ENCODE measurements around the gene SLC10A3. TPM values are rescaled to one million over a fixed set of nuclear protein-coding genes. Genes with fewer than 3 reads are reported as not detected.

Gene SLC10A3
- total and polyA plus RNA-seq, 2 of the 8 experiments (the other 6 are each of a cell fraction or from before 2014, with no cell fraction given): 6.8 to 9.5 TPM

GRCh38 chrX:154466907-154467306 is 23.5 kb downstream of the SLC10A3 start (continued):
- TF ChIP-seq, protein P1, sequence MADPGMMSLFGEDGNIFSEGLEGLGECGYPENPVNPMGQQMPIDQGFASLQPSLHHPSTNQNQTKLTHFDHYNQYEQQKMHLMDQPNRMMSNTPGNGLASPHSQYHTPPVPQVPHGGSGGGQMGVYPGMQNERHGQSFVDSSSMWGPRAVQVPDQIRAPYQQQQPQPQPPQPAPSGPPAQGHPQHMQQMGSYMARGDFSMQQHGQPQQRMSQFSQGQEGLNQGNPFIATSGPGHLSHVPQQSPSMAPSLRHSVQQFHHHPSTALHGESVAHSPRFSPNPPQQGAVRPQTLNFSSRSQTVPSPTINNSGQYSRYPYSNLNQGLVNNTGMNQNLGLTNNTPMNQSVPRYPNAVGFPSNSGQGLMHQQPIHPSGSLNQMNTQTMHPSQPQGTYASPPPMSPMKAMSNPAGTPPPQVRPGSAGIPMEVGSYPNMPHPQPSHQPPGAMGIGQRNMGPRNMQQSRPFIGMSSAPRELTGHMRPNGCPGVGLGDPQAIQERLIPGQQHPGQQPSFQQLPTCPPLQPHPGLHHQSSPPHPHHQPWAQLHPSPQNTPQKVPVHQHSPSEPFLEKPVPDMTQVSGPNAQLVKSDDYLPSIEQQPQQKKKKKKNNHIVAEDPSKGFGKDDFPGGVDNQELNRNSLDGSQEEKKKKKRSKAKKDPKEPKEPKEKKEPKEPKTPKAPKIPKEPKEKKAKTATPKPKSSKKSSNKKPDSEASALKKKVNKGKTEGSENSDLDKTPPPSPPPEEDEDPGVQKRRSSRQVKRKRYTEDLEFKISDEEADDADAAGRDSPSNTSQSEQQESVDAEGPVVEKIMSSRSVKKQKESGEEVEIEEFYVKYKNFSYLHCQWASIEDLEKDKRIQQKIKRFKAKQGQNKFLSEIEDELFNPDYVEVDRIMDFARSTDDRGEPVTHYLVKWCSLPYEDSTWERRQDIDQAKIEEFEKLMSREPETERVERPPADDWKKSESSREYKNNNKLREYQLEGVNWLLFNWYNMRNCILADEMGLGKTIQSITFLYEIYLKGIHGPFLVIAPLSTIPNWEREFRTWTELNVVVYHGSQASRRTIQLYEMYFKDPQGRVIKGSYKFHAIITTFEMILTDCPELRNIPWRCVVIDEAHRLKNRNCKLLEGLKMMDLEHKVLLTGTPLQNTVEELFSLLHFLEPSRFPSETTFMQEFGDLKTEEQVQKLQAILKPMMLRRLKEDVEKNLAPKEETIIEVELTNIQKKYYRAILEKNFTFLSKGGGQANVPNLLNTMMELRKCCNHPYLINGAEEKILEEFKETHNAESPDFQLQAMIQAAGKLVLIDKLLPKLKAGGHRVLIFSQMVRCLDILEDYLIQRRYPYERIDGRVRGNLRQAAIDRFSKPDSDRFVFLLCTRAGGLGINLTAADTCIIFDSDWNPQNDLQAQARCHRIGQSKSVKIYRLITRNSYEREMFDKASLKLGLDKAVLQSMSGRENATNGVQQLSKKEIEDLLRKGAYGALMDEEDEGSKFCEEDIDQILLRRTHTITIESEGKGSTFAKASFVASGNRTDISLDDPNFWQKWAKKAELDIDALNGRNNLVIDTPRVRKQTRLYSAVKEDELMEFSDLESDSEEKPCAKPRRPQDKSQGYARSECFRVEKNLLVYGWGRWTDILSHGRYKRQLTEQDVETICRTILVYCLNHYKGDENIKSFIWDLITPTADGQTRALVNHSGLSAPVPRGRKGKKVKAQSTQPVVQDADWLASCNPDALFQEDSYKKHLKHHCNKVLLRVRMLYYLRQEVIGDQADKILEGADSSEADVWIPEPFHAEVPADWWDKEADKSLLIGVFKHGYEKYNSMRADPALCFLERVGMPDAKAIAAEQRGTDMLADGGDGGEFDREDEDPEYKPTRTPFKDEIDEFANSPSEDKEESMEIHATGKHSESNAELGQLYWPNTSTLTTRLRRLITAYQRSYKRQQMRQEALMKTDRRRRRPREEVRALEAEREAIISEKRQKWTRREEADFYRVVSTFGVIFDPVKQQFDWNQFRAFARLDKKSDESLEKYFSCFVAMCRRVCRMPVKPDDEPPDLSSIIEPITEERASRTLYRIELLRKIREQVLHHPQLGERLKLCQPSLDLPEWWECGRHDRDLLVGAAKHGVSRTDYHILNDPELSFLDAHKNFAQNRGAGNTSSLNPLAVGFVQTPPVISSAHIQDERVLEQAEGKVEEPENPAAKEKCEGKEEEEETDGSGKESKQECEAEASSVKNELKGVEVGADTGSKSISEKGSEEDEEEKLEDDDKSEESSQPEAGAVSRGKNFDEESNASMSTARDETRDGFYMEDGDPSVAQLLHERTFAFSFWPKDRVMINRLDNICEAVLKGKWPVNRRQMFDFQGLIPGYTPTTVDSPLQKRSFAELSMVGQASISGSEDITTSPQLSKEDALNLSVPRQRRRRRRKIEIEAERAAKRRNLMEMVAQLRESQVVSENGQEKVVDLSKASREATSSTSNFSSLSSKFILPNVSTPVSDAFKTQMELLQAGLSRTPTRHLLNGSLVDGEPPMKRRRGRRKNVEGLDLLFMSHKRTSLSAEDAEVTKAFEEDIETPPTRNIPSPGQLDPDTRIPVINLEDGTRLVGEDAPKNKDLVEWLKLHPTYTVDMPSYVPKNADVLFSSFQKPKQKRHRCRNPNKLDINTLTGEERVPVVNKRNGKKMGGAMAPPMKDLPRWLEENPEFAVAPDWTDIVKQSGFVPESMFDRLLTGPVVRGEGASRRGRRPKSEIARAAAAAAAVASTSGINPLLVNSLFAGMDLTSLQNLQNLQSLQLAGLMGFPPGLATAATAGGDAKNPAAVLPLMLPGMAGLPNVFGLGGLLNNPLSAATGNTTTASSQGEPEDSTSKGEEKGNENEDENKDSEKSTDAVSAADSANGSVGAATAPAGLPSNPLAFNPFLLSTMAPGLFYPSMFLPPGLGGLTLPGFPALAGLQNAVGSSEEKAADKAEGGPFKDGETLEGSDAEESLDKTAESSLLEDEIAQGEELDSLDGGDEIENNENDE (IDR thresholded peaks at IDR 0.05; ENCODE audit: insufficient replicate concordance, low read length): no peak
- TF ChIP-seq NRF1 (IDR thresholded peaks at IDR 0.05; ENCODE audit: low read depth, low read length) (no peak), TCF12 (IDR thresholded peaks at IDR 0.05; ENCODE audit: low read depth, low read length) (no peak), KDM4A (IDR thresholded peaks at IDR 0.05; ENCODE audit: low read depth, low read length, severe bottlenecking) (no peak), SP1 (IDR thresholded peaks at IDR 0.05; ENCODE audit: low read depth, low read length) (no peak), USF2 (IDR thresholded peaks at IDR 0.05; ENCODE audit: low read length) (no peak), ATF3 (IDR thresholded peaks at IDR 0.05; ENCODE audit: insufficient read depth, low read depth, low read length) (no peak), RAD21 (IDR thresholded peaks at IDR 0.05 in 1 of 2, conservative IDR thresholded peaks at IDR 0.05 in 1 of 2; ENCODE audit: low read depth in 2 of 2, low read length in 2 of 2) (no peak), ZNF274 (IDR thresholded peaks at IDR 0.05; ENCODE audit: borderline replicate concordance, extremely low read depth, low read length) (no peak), TAF1 (IDR thresholded peaks at IDR 0.05; ENCODE audit: low read depth, low read length) (no peak)

All from H1 (cell line).